ENCODE data around the gene TRPC4.

DNA sequence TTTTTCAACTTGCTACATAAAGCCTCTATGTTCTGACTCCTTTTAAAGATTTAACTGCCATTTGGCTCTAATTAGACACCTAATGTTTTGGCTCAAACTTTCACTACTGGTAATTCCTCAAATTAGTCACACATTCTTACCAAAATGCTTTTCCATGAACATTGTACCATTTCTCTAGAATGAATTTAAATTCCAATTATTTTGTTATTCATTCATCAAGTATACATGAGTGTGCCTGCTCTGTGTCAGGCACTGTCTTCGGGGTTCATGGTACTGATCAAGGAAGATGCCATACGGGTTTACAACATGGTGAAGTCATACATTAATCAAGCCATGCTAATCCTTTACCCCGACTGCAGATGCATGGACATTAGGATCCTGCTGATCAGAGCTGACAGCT is 201.9 kb downstream of the TRPC4 start:
- no peak for TF ChIP-seq EZH2 (IDR thresholded peaks at IDR 0.05; ENCODE audit: borderline replicate concordance, insufficient read depth, low read depth, low read length, poor library complexity, severe bottlenecking)
- TF ChIP-seq, protein P1, sequence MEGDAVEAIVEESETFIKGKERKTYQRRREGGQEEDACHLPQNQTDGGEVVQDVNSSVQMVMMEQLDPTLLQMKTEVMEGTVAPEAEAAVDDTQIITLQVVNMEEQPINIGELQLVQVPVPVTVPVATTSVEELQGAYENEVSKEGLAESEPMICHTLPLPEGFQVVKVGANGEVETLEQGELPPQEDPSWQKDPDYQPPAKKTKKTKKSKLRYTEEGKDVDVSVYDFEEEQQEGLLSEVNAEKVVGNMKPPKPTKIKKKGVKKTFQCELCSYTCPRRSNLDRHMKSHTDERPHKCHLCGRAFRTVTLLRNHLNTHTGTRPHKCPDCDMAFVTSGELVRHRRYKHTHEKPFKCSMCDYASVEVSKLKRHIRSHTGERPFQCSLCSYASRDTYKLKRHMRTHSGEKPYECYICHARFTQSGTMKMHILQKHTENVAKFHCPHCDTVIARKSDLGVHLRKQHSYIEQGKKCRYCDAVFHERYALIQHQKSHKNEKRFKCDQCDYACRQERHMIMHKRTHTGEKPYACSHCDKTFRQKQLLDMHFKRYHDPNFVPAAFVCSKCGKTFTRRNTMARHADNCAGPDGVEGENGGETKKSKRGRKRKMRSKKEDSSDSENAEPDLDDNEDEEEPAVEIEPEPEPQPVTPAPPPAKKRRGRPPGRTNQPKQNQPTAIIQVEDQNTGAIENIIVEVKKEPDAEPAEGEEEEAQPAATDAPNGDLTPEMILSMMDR (IDR thresholded peaks at IDR 0.05) = no peak
